ENCODE results near the gene SMPD1.

The SMPD1 gene

GRCh38 chr11:6389905-6390717, at the start of gene SMPD1:
SMPD1 (plus strand) TSS chr11:6390474; CDS start chr11:6390599, 125 bp downstream.
- peak; percentile 80 for DNase-seq (ENCODE audit: low spot score)

DNA sequence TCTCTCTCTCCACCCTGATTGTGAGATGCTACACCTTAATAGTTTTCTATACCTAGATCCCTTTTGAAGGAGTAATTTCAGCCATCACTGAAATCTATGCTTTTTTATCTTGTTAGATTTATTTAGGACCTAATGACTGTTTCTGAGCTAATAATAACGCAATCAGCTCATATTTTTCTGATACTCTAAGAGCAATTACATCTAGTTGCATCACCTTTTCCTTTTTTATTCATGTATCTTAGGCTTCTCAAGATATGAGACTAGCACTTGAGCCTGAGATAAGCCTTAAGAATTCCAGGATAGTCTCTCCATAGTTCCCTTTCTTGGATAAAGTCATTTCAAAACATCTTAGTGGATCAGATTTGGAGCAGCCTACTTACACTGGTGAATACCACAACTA, 44.9 kb upstream of the SMPD1 start:
- DNase-seq (ENCODE audit: low spot score) = no peak

- no peak for DNase-seq (ENCODE audit: low spot score)
Observed at GRCh38 chr11:6350043-6350442, 40.2 kb upstream of the SMPD1 start.

- DNase-seq (ENCODE audit: low spot score) = no peak
Observed at GRCh38 chr11:6350486-6350885, 39.8 kb upstream of the SMPD1 start.

DNA sequence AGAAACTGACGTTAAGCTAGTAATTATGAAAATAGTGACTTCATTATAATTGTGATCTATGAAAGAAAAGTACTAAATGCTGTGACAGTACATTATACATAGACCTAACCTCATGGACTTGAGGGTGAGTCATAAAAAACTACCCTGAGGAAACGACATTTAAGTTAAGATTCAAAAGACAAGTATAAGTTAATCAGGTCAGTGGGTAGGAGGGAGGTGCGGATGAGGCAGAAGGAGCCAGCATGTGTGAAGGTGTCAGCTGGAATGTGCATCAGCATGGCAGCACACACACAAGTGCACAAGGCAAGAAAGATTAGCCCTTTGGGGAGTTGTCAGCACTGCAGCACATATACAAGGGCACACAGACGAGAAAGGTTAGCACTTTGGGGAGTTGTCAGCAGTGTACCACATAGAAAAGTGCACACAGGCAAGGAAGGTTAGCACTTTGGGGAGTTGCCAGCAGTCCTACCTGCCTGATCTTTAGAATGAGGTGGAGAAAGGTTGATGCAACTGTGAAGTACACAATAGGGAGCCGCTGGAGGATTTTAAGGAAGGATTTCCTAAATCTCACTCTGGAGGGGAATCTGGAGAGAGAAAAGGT, 38.4 kb upstream of the SMPD1 start:
- no peak for DNase-seq (ENCODE audit: low spot score)

DNA sequence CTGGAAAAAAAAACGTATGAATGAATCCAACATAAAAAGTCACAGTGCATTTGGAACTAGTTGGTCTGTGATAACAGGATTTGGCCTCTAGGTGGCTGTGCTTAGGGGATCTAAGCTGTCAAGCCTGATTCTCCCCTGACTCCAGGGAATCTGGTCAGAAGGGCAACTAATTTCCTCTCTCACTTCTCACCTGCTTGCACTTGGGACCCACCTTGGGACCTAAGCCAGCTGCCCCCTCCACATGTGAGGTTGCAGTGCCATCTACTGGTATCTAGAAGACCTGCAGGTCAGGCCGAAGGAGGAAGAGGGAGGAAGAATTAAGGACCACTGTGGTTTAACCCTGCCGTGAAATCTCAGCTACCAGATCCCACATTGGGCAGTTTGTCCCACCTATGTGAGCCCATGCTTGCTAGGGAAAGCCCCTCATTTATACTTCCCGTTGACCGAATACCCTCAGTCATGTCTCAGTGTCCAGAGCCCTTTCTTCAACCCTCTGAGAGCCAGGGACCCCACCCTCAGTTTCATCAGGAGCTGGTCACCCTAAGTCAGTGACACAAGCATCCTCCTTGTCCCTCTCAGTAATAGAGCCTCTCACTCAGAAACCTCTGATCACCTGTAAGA, 36.8 kb upstream of the SMPD1 start:
- DNase-seq (ENCODE audit: low spot score) = peak; percentile 55

GRCh38 chr11:6354651-6355485, 35.4 kb upstream of the SMPD1 start:
- DNase-seq (ENCODE audit: low spot score) = no peak

DNA sequence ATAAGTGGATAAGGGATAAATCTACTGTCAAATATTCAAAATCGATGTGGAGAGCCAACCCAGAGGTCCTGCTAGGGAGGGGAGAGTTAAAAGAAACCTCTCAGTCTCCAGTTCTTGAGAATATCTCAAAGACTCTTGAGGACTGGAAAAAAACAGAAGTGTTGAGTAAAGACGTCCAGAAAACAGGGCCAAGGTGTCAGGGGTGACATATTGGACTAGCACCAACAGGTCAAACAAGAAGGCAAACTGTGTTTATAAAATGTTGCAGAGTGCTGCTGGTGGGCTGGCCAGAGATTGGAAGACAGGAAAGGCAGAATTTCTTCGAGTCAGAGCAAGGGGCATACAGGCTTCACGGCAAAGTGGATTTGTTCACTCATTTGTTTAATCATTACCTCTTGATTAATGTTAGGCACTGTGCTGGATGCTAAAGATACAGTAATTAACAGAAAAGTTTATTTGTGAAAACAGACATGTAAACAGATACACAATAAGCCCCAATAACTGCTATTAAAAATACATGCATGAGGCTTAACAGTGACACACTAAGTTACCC, 33.7 kb upstream of the SMPD1 start:
- DNase-seq (ENCODE audit: low spot score) = no peak

DNA sequence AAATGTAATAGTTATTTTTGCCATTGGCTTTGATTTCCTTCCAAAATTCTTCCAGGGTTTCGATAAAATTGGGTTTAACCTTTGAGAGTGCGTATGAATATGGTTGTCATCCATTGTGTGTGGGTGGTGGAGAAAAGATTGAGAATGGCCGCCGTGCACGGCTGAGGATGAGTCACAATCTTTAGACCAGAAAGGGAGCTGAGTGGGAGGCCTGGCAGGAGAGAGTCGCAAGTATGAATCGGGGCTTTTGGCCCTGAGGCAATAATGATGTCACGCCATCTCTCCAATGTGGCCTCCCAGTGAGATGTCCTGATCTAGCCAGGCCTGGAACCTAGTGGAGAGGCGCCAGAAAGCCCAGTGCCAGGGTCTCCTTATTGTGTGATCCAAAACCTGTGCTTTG, 33.1 kb upstream of the SMPD1 start:
- DNase-seq (ENCODE audit: low spot score) = no peak

- DNase-seq (ENCODE audit: low spot score) = no peak
Observed at GRCh38 chr11:6360183-6360582, 30.1 kb upstream of the SMPD1 start.

DNA sequence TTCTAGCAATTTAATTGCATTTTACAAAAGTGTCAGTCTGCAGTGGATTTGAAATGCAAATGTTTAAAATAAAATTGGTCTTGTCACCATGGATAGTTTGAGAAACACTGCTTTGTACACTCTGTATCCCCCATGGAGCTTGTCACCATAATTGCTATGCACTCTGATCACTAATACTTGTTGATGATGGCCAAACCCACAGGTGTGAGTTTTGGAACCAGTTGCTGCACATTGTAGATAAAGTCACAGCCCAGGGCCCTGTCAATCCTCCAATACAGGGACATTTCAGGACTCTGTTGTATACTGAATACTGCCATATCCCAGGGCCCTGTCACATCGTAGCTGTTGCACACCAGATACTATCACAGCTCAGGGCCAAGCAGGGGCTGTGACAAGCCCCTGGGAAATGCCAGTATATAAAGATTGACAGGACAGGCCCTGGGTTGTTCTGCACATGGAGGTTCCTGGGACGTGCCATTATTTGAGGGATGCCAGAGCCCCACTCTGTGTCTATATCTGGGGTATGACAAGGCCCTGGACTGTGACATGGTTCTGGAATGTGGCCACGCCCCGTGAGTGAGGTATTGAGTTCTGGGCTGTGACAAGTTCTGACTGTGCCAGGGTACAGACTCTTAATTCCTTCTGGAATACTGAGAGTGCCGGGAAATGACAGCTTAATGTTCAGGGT, 27.9 kb upstream of the SMPD1 start:
- no peak for DNase-seq (ENCODE audit: low spot score)

DNA sequence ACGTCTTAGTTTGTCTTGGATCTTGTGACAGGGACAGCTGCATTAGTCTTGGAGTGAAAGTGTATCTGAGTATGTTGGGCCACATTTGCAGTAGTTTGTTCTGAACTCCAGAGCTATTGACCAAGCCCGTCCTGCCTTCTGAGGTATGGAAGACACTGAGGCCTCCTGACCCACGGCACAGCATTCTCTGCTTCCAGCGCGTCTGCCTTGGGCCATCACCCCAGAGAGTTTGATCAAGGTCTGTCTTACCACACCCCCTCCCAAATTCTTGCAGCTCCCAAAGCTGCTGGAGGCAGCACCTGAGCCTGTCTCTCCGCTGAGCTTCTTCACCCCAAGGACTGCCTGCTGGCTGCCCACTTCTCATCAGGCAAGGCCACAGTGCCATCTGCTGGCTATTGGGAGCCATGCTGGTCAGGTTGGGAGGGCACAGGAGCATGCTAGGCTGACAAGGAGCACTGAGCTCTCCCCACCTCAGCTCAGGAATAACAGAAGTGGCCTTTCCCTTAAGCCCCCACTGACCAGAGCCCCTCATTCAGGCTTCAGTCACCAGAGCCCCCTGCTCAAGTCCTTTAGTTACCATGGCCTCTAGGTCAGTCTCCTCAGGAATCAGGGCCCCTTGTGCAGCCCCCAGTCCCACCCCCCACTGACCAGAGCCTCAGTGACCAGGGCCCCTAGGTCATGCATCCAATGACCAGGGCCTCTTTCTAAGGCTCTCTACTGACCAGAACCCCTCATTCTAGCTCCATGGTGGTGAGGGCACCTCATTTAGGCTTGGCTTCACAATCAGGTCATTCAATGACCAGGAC, 27.2 kb upstream of the SMPD1 start:
- DNase-seq (ENCODE audit: low spot score) = peak; percentile 46

- peak; percentile 43 for DNase-seq (ENCODE audit: low spot score)
Observed at GRCh38 chr11:6365659-6366058, 24.6 kb upstream of the SMPD1 start.

DNA sequence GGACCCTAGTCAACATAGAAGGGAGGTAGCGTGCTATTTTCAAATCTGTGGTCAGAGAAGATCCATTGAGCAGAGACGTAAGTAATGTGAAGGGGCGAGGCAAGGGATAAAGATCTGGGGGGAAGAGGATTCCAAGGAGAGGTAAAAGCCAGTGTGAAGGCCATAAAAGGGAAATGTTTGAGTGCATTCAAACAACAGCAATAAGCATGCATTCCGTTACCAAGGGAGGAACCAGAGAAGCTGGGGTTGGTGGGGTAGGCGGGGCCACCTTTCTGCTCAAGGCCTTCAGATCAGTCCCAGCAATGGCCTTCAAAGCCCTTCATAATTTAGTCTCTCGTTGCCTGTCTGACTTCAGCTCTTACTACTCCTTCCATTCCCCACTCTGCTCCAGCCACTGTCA, 18.4 kb upstream of the SMPD1 start:
- DNase-seq (ENCODE audit: low spot score) = no peak

- no peak for DNase-seq (ENCODE audit: low spot score)
Observed at GRCh38 chr11:6377902-6378639, 12.2 kb upstream of the SMPD1 start.

DNA sequence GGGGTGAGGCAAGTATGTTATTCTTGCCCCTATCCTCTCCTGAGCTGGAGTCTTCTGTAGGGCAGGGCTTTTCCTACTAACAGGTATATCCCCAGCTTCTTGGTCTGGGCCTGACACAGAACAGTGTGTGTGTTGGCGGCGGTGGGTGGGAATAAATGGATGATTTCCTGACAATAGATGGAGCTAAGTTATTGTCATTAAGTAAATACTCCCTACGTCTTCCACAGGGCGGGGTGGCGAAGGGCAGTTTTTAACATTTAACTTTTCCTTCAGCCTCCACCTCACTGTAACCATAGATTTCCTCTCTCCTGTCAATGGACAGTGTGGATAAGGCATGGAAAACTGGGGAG, 11.7 kb upstream of the SMPD1 start:
- no peak for DNase-seq (ENCODE audit: low spot score)

DNA sequence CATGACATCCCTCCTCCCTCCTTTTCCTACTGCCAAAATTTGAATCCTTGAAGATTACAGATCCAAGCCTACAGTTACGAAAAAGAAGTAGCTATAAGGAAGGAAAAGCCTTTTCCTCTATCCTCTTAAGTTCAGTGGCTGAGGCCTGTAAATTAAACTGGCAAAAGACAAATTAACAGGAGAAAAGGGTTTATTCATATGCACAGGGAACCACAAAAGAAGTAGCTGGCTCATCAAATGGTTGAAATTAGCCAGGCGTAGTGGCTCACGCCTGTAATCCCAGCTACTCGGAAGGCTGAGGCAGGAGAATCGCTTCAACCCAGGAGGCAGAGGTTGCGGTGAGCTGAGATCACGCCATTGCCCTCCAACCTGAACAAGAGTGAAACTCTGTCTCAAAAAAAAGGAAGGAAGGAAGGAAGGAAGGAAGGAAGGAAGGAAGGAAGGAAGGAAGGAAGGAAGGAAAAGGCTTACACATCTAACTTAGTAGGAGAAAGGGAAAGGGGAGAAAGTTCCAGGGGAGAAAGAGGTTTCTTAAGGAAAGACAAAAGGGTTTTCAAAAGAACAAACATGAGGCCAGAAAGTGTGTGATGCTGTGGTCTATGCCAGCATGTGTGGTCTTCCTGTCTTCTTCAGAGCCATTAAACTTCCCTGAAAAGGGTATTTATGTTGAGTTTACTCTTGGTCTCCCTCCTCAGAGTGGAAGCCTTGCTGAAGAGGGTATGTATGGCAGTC, 5.1 kb upstream of the SMPD1 start:
- no peak for DNase-seq (ENCODE audit: low spot score)

DNA sequence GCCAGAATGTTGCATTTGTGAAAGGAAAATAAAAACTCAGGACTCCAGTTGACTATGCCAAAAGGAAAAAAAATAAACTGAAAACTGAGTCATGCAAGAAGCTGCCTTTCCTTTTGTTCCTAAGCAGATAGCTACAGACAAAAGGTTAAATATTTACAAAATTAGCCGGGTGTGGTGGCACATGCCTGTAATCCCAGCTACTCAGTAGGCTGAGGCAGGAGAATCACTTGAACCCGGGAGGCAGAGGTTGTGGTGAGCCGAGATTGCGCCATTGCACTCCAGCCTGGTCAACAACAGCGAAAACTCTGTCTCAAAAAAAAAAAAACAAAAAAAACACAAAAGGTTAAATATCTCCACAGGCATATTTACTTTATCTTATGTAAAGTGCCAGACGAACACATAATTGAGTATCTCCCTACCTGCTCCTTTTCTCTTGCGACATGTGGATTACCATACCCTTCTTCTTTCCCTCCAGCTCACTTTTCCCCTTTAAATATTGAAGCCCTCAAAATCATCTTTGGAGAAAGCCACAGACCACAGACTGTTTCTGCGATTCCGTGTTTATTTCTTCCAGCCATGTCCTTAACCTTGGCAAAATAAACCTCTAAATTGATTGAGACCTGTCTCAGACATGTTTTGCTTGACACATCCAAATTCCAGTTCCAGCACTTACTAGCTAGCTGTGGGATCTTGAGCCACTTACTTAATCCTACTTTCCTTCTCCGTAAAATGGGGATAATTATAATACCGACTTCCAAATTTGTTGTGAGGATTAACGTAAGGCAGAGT, 2.3 kb upstream of the SMPD1 start:
- no peak for DNase-seq (ENCODE audit: low spot score)

DNA sequence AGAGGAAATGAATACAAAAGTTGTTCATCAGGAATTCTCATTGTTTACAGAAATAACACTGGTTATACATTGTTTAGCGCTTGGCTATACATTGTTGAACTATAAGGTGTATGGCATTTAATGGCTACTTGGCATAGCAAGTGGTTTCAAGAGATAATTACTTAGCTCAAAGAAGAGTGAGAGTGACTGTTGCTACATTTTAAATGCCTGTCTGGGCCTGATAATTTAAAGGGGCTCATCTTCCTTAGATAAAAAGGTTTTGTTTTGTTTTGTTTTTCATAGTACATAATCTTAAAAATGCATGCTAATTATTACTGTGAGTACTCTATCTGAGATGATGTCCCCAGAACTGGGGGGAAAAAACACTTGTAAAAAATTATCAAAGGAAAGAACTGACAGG, 1.5 kb upstream of the SMPD1 start:
- DNase-seq (ENCODE audit: low spot score) = no peak

All from HuH-7.5 (cell line).